H9 (cell line): ENCODE results near the gene ZDHHC12. TPM values are rescaled to one million over a fixed set of nuclear protein-coding genes. Genes with fewer than 3 reads are reported as not detected.

Source experiments
- DNase-seq: peaks from one replicate; pipeline ENCODE4 v3.0.0-alpha.2; 2017
- H2AFZ ChIP-seq: one replicate; pipeline ENCODE4 v1.6.1; 2013; ENCODE audit warnings: mild to moderate bottlenecking, low read length, control low read depth, moderate library complexity
- H2AK5ac ChIP-seq: 2 replicates; pipeline ENCODE4 v1.6.1; 2013; ENCODE audit warnings: low read length, control low read depth, mixed read lengths; ENCODE audit not compliant: insufficient read length
- H2BK120ac ChIP-seq: one replicate; pipeline ENCODE4 v1.6.1; 2013; ENCODE audit warnings: low read depth, mild to moderate bottlenecking, low read length, control low read depth, inconsistent platforms; ENCODE audit not compliant: poor library complexity, severe bottlenecking
- H2BK12ac ChIP-seq: 2 replicates; pipeline ENCODE4 v1.6.1; 2013; ENCODE audit warnings: low read length, control low read depth, mixed read lengths, low read depth; ENCODE audit not compliant: insufficient read length
- H2BK15ac ChIP-seq: 2 replicates; pipeline ENCODE4 v1.6.1; 2013; ENCODE audit warnings: low read depth, low read length, control low read depth
- H2BK20ac ChIP-seq: one replicate; pipeline ENCODE4 v1.6.1; 2013; ENCODE audit warnings: low read depth, mild to moderate bottlenecking, low read length, control low read depth, inconsistent platforms; ENCODE audit not compliant: poor library complexity, severe bottlenecking
- H2BK5ac ChIP-seq: 2 replicates; pipeline ENCODE4 v1.6.1; 2013; ENCODE audit warnings: low read length, control low read depth, mixed read lengths; ENCODE audit not compliant: insufficient read length
- H3K14ac ChIP-seq: 2 replicates; pipeline ENCODE4 v1.6.1; 2013; ENCODE audit warnings: low read length, control low read depth; ENCODE audit not compliant: insufficient read depth
- H3K18ac ChIP-seq: 2 replicates; pipeline ENCODE4 v1.6.1; 2013; ENCODE audit warnings: low read depth, mild to moderate bottlenecking, mixed read lengths, low read length, control low read depth; ENCODE audit not compliant: insufficient read length
- H3K23ac ChIP-seq: 2 replicates; pipeline ENCODE4 v1.6.1; 2013; ENCODE audit warnings: low read length, control low read depth, mixed read lengths, low read depth; ENCODE audit not compliant: insufficient read length
- H3K23me2 ChIP-seq: 2 replicates; pipeline ENCODE4 v1.6.1; 2013; ENCODE audit warnings: low read depth, mild to moderate bottlenecking, mixed read lengths, low read length, control low read depth; ENCODE audit not compliant: insufficient read length, poor library complexity, severe bottlenecking
- H3K27ac ChIP-seq: 2 replicates; pipeline ENCODE4 v1.5.1; 2013; ENCODE audit warnings: low read length, control low read depth, mixed read lengths, low read depth; ENCODE audit not compliant: insufficient read length
- H3K27me3 ChIP-seq: 2 replicates; pipeline ENCODE4 v1.6.1; 2013; ENCODE audit warnings: low read length, control low read depth, inconsistent platforms; ENCODE audit not compliant: insufficient read depth
- H3K4ac ChIP-seq: 2 replicates; pipeline ENCODE4 v1.6.1; 2013; ENCODE audit warnings: low read depth, mild to moderate bottlenecking, control low read depth, inconsistent platforms, low read length, moderate library complexity
- H3K4me1 ChIP-seq: 2 replicates; pipeline ENCODE4 v1.6.1; 2013; ENCODE audit warnings: low read length, control low read depth, inconsistent platforms; ENCODE audit not compliant: insufficient read depth
- H3K4me2 ChIP-seq: 2 replicates; pipeline ENCODE4 v1.6.1; 2013; ENCODE audit warnings: low read length, control low read depth, mixed read lengths; ENCODE audit not compliant: insufficient read length, insufficient read depth
- H3K56ac ChIP-seq: 2 replicates; pipeline ENCODE4 v1.6.1; 2013; ENCODE audit warnings: low read depth, mild to moderate bottlenecking, mixed read lengths, low read length, control low read depth; ENCODE audit not compliant: insufficient read length
- H3K79me1 ChIP-seq: 2 replicates; pipeline ENCODE4 v1.6.1; 2013; ENCODE audit warnings: low read depth, mild to moderate bottlenecking, moderate library complexity, low read length, control low read depth, inconsistent platforms; ENCODE audit not compliant: insufficient read depth, poor library complexity, severe bottlenecking
- H3K79me2 ChIP-seq: 2 replicates; pipeline ENCODE4 v1.6.1; 2013; ENCODE audit warnings: low read length, control low read depth, inconsistent platforms; ENCODE audit not compliant: insufficient read depth
- H3K9ac ChIP-seq: 2 replicates; pipeline ENCODE4 v1.6.1; 2013; ENCODE audit warnings: low read length, control low read depth, mixed read lengths; ENCODE audit not compliant: insufficient read length; ENCODE audit errors: extremely low read depth
- H3K9me3 ChIP-seq: one replicate; pipeline ENCODE4 v1.6.1; 2013; ENCODE audit warnings: low read depth, low read length, inconsistent platforms; ENCODE audit not compliant: control insufficient read depth
- H3T11ph ChIP-seq: one replicate; pipeline ENCODE4 v1.6.1; 2013; ENCODE audit warnings: mild to moderate bottlenecking, low read length, control low read depth, inconsistent platforms
- H4K20me1 ChIP-seq: one replicate; pipeline ENCODE4 v1.6.1; 2013; ENCODE audit not compliant: control insufficient read depth, insufficient read length, insufficient read depth
- H4K5ac ChIP-seq: 2 replicates; pipeline ENCODE4 v1.6.1; 2013; ENCODE audit warnings: low read depth, mild to moderate bottlenecking, mixed read lengths, low read length, control low read depth; ENCODE audit not compliant: insufficient read length
- H4K8ac ChIP-seq: replicated peaks from 2 replicates; pipeline ENCODE4 v1.6.1; 2013; ENCODE audit warnings: low read length, control low read depth, mixed read lengths, low read depth; ENCODE audit not compliant: insufficient read length
- H4K91ac ChIP-seq: 2 replicates; pipeline ENCODE4 v1.6.1; 2013; ENCODE audit warnings: low read depth, mild to moderate bottlenecking, moderate library complexity, mixed read lengths, low read length, control low read depth; ENCODE audit not compliant: insufficient read length
- H3K27ac Mint-ChIP-seq, 3 experiments: 2 replicates in 2 of 3; 3 replicates in 1 of 3; pipeline ENCODE4 v1.8.0; 2020 to 2021; ENCODE audit warnings: mixed read lengths in 3 of 3, mild to moderate bottlenecking in 1 of 3, moderate library complexity in 1 of 3
- H3K27me3 Mint-ChIP-seq: 2 replicates; pipeline ENCODE4 v1.8.0; 2021; ENCODE audit warnings: low read depth, mild to moderate bottlenecking, moderate library complexity, mixed read lengths
- H3K36me3 Mint-ChIP-seq, 3 experiments: 2 replicates in 2 of 3; 3 replicates in 1 of 3; pipeline ENCODE4 v1.8.0; 2020 to 2021; ENCODE audit warnings: low read depth in 3 of 3, mixed read lengths in 3 of 3; ENCODE audit not compliant: insufficient read depth in 1 of 3
- H3K4me1 Mint-ChIP-seq, 2 experiments: 2 replicates each; pipeline ENCODE4 v1.8.0; 2020; ENCODE audit warnings: mixed read lengths in 2 of 2
- H3K4me3 Mint-ChIP-seq, 2 experiments: 2 replicates in 1 of 2; 3 replicates in 1 of 2; pipeline ENCODE4 v1.8.0; 2020 to 2021; ENCODE audit warnings: mild to moderate bottlenecking in 2 of 2, mixed read lengths in 2 of 2, moderate library complexity in 1 of 2
- H3K9me3 Mint-ChIP-seq, 2 experiments: 2 replicates in 1 of 2; 3 replicates in 1 of 2; pipeline ENCODE4 v1.8.0; 2020; ENCODE audit warnings: mild to moderate bottlenecking in 2 of 2, mixed read lengths in 2 of 2, moderate library complexity in 1 of 2
- CTCF ChIP-seq: fragments of 200-600 bp; sonication (generic); conservative IDR thresholded peaks from 3 replicates; pipeline ENCODE4 v1.8.0; 2021; ENCODE audit warnings: antibody characterized with exemption, mild to moderate bottlenecking
- WGBS: extraction: QIAGEN DNeasy Blood & Tissue Kit; methylation state at CpG from one replicate; pipeline ENCODE4 v1.1.7; 2013; ENCODE audit warnings: missing lambda C conversion rate, low lambda C conversion rate, mixed read lengths; ENCODE audit not compliant: insufficient read length; ENCODE audit errors: extremely low coverage; 5-methylcytosine and 5-hydroxymethylcytosine counted together
- total RNA-seq: library from RNA; stranded (reverse); gene quantifications from 2 replicates; pipeline ENCODE4 v1.2.1, GENCODE V29; 2021

ZDHHC12 gene
- total RNA-seq, 1 experiment from 2014 or later: 42.8 TPM

- Mint-ChIP-seq H3K9me3 (no peaks in the 10 kb centered on the region; a peak in 1 of 5 replicates), H3K4me3 (no peak overlapping the region), H3K27me3 (no peaks in the 10 kb centered on the region), H3K36me3 (peaks cover 8 to 33% (median 23%) of the 10 kb centered on the region in 3 experiments; a peak in 6 of 7 replicates), H3K27ac (no peak overlapping the region), H3K4me1 (no peaks in the 10 kb centered on the region)
- H2AFZ ChIP-seq: no peak overlapping the region
- no peak overlapping the region for H2BK5ac ChIP-seq
- no peaks in the 10 kb centered on the region for H4K20me1 ChIP-seq
- no peak overlapping the region for H3K9ac ChIP-seq
- H3K4ac ChIP-seq: no peak overlapping the region
- H2BK20ac ChIP-seq: no peak overlapping the region
- no peak overlapping the region for H4K91ac ChIP-seq
- no peaks in the 10 kb centered on the region for H3K4me1 ChIP-seq
- no peak overlapping the region for H3K23ac ChIP-seq
- no peak overlapping the region for H4K5ac ChIP-seq
- no peak overlapping the region for H4K8ac ChIP-seq
- H2AK5ac ChIP-seq: no peak overlapping the region
- no peak overlapping the region for H3K56ac ChIP-seq
- H2BK120ac ChIP-seq: no peak overlapping the region
- no peak for TF ChIP-seq CTCF
- no peak overlapping the region for H3T11ph ChIP-seq
- no peak overlapping the region for H3K4me2 ChIP-seq
- no peak overlapping the region for H3K14ac ChIP-seq
- no peaks in the 10 kb centered on the region for H3K79me2 ChIP-seq
- no peak overlapping the region for H3K27ac ChIP-seq
- no peak overlapping the region for H2BK15ac ChIP-seq
- DNase-seq: peak; percentile 29
- no peaks in the 10 kb centered on the region for H3K79me1 ChIP-seq
- H3K18ac ChIP-seq: no peak overlapping the region
- no CpG with 5 or more reads among the region's 13 CpGs for WGBS
- H3K23me2 ChIP-seq: no peaks in the 10 kb centered on the region
- no peak overlapping the region for H2BK12ac ChIP-seq
- no peaks in the 10 kb centered on the region for H3K9me3 ChIP-seq
- H3K27me3 ChIP-seq: no peaks in the 10 kb centered on the region
Observed at GRCh38 chr9:128713411-128713780, 10.5 kb downstream of the ZDHHC12 start.
